NCI-H2196 treated with DMSO at 0.1 percent for 48 hours (cell line): ENCODE measurements around the gene METTL2B.
A peak's percentile ranks its signal among the peaks of the same experiment; 100 is the strongest.
"Not testable (repeated sequence)": the region's sequence is repeated elsewhere in the genome, so short reads cannot be mapped to it uniquely, and the experiment has no call there.

ENCODE experiments used
- DNase-seq: peaks from one replicate; lab custom pipeline; 2025; ENCODE audit not compliant: unreplicated experiment; lab: John Stamatoyannopoulos, UW

METTL2B gene

GRCh38 chr7:128454808-128455542 is 21.6 kb upstream of the METTL2B start:
- no peak for DNase-seq

- peak; percentile 79 for DNase-seq
Measured at GRCh38 chr7:128455543-128456254, 20.8 kb upstream of the METTL2B start, which contains the start of gene HILPDA. HILPDA (plus strand) TSS chr7:128455878; CDS start chr7:128457269, 1,391 bp downstream.

DNA sequence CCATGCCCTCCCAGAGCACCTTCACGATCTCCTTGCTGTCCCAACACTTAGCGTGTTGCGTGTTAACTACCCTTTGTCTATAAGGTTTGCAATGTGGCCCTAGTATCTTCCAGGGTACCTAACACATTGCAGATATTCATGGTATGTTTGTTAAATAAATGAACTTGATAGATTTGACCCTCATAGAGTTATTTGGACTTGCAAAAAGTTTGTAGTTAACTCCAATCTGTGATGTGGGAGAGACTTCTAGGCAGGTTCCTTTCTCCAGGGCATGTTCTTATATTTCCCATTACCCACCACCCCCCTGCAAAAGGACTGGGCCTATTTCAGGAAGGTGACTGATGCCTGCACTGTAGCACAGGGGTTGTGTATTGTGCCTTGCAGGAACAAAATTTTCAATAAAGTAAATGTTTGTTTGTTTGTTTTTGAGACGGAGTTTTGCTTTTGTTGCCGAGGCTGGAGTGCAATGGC is 20.3 kb upstream of the METTL2B start:
- no peak for DNase-seq

DNA sequence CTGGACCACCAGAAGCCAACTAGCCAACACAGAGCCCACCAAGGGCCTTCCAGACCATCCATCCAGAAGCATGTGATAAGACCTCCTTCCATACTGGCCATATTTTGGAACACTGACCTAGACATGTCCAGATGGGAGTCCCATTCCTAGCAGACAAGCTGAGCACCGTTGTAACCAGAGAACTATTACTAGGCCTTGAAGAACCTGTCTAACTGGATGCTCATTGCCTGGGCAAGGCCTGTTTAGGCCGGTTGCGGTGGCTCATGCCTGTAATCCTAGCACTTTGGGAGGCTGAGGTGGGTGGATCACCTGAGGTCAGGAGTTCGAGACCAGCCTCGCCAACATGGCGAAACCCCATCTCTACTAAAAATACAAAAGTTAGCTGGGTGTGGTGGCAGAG is 19.2 kb upstream of the METTL2B start:
- not testable (repeated sequence) for DNase-seq

- DNase-seq, result no peak
Measured at GRCh38 chr7:128458956-128459355, 17.6 kb upstream of the METTL2B start.

DNA sequence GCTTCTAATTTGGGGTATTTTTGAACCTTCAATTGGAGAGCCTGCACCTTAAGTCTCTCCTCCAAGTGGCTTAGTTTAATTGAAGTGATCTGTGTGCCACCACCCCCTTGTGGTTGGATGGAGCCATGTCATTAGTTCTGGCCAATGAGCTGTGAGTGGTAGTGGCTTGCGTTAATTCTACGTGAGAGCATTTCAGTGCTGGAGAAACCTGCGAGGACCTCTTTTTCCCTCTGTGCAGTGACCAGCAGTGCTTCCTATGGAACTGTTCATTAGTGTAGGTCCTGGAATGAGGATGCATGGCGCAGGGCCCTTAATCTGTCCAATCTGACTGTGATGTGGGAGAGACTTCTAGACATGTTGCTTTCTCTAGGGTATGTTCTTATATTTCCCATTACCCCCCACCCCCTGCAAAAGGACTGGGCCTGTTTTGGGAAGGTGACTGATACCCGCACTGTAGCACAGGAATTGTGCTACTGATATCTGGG is 17.1 kb upstream of the METTL2B start:
- DNase-seq, result no peak

- no peak for DNase-seq
Measured at GRCh38 chr7:128462460-128462859, 14.1 kb upstream of the METTL2B start.

DNA sequence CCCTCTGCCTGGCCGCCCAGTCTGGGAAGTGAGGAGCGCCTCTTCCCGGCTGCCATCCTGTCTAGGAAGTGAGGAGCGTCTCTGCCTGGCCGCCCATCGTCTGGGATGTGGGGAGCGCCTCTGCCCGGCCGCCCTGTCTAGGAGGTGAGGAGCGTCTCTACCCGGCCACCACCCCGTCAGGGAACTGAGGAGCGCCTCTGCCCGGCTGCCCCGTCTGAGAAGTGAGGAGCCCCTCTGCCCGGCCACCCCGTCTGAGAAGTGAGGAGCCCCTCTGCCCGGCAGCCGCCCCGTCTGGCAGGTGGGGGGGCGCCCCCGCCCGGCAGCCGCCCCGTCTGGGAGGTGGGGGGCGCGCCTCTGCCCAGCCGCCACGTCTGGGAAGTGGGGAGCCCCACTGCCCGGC is 13.2 kb upstream of the METTL2B start:
- DNase-seq, result not testable (repeated sequence)

DNA sequence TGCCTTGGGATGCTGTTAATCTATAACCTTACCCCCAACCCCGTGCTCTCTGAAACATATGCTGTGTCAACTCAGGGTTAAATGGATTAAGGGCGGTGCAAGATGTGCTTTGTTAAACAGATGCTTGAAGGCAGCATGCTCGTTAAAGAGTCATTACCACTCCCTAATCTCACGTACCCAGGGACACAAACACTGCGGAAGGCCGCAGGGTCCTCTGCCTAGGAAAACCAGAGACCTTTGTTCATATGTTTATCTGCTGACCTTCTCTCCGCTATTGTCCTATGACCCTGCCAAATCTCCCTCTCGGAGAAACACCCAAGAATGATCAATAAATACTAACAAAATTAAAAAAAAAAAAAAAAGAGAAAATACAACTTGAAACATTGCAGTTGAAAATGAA is 12.6 kb upstream of the METTL2B start:
- not testable (repeated sequence) for DNase-seq

DNA sequence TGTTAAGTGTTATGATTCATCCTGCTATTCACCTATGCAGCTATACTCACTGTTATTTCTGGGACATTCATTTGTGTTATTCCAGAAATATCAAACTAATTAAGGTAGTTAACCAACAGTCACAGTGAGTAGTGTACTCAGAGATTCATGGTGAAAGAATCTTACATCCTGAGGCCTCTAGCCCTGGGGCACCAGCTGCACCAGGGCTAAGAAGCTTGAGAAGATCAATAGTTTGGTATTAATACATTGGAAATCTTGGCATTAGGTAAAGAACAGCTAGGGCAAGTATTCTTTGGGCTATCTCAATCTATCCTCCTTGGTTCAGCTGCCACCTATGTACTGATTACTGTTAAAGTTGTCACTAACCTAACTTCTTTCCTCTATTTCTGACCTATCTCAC is 9.7 kb upstream of the METTL2B start:
- DNase-seq, result not testable (repeated sequence)

DNA sequence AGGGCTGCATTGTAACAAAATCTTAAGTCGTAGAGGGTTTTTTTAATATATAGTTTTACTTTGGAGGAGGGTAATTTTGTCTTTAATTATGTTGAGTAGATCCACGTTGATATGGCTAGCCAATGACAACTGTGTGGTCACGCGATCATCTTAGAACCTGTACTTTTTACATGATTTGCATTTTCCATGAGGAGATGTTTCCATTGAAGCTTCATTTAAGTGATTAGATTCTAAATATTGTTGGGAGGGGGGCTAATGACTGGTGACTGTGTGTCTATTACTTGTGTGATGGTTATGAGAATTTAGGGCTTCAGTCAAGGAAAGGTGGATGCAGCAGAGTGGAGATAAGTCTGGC is 765 bp downstream of the METTL2B start:
- DNase-seq, result not testable (repeated sequence)

DNA sequence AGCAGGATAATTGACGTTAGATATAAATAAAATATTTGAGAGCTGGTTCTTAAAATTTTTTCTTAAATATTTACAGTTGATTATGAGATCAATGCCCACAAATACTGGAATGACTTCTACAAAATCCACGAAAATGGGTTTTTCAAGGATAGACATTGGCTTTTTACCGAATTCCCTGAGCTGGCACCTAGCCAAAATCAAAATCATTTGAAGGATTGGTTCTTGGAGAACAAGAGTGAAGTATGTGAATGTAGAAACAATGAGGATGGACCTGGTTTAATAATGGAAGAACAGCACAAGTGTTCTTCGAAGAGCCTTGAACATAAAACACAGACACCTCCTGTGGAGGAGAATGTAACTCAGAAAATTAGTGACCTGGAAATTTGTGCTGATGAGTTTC is 2.5 kb downstream of the METTL2B start:
- DNase-seq, result not testable (repeated sequence)

- DNase-seq, result not testable (repeated sequence)
Measured at GRCh38 chr7:128488134-128488533, 11.6 kb downstream of the METTL2B start.

GRCh38 chr7:128497405-128497804 is 20.9 kb downstream of the METTL2B start:
- DNase-seq, result no peak

- not testable (repeated sequence) for DNase-seq
Measured at GRCh38 chr7:128505416-128505815, 28.9 kb downstream of the METTL2B start.

- DNase-seq, result not testable (repeated sequence)
Measured at GRCh38 chr7:128506819-128507218, 30.3 kb downstream of the METTL2B start.

DNA sequence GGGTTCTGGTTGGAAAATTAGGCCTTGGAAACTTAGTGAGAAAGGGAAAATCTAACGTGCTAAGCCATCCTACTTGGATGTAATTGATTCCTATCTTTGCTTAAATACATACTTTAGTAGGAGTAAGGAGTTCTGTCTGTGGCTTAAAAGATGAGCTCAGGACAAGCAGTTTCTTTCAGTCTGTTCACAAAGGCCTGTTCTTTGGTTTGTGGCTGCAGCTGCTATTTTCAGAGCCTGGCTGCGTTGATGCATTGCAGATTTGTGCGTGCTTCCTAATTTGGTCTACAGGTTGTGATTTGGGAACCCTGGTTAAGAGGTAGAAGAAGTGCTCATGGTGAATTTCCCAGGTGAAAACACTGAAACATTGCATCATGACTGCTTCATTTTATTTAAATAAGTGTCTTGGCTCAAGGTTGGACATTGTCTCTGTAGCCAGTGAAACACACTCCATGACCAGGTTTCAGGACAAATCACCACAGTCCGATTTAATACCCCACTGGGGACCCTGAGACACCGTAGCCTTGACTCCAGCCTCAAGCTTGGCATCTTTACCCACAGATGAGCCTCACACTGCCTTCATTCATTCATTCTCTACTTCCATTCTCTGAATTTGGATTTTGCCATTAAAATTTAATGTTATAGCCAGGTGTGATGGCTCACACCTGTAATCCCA is 30.9 kb downstream of the METTL2B start:
- DNase-seq, result not testable (repeated sequence)

GRCh38 chr7:128511692-128512091 is 35.1 kb downstream of the METTL2B start:
- not testable (repeated sequence) for DNase-seq

- not testable (repeated sequence) for DNase-seq
Measured at GRCh38 chr7:128515232-128515631, 38.7 kb downstream of the METTL2B start.

- not testable (repeated sequence) for DNase-seq
Measured at GRCh38 chr7:128517023-128517422, 40.5 kb downstream of the METTL2B start.

GRCh38 chr7:128523226-128523931 is 46.8 kb downstream of the METTL2B start:
- peak; percentile 28 for DNase-seq
